COLO668 (cell line): ENCODE data around the gene LIPF.
"Not testable (repeated sequence)": the region's sequence is repeated elsewhere in the genome, so short reads cannot be mapped to it uniquely, and the experiment has no call there.

Experiments used
- DNase-seq: peaks from one replicate; lab custom pipeline; 2025; ENCODE audit not compliant: unreplicated experiment; lab: John Stamatoyannopoulos, UW

LIPF gene, protein sequence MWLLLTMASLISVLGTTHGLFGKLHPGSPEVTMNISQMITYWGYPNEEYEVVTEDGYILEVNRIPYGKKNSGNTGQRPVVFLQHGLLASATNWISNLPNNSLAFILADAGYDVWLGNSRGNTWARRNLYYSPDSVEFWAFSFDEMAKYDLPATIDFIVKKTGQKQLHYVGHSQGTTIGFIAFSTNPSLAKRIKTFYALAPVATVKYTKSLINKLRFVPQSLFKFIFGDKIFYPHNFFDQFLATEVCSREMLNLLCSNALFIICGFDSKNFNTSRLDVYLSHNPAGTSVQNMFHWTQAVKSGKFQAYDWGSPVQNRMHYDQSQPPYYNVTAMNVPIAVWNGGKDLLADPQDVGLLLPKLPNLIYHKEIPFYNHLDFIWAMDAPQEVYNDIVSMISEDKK

DNA sequence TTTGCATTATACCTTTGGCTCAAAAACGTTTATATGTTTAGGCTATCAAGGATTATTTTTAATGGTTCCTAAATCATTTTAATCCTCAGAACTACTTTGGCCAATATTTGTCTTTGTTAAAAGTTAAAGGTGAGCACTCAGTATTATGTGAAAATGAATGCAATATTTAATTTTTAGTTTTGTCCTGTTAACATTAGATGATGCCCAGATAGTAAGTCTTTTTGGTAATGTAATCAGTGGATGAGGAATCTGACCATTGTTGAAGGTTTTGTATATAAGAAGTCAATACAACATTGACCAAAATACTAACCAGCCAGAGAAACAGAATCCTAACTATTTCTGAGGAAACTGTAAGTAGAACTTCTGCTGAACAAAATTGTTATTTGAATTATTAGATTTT is at the start of gene LIPF:
TSS of gene LIPF (plus strand) at position 301 of the 400 bp plus-strand sequence. CDS start 2,856 bp downstream, outside the sequence.
- no peak for DNase-seq

DNA sequence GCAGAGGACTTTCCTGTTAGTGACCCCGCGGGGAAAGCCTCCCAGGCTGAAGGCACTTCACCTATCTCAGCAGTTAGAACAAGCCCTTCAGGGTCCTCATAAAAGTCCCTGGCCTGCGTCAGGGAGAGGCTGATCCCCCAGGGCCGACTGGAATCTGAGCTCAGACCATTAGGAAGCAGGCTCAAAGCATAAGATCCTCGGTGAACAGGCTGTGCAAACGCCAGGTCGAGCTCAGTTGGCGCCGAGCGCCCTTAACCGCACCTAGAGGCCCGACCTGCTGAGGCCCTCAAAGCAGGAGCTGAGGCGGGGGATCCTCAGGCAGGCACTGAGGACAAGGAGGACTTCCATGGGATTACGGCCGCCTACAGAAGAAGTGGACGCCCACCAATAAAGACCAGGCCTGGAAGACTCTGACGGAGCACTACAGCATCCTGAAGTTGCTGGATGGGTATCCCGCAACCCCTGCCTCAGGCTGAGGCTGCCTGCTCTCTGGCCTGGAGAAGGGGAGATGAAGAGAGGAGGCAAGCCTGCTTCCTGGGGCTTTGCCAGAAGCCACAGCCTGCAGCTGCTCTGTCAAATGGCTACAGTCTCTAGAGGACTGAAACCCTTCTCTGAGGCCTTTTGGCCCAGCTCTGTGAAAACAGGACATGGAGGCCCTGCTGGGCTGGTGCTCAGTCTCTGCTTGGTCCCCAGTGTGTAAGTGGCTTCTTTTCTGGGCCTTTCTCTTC is 47.8 kb upstream of the LIPF start:
- DNase-seq: no peak

DNA sequence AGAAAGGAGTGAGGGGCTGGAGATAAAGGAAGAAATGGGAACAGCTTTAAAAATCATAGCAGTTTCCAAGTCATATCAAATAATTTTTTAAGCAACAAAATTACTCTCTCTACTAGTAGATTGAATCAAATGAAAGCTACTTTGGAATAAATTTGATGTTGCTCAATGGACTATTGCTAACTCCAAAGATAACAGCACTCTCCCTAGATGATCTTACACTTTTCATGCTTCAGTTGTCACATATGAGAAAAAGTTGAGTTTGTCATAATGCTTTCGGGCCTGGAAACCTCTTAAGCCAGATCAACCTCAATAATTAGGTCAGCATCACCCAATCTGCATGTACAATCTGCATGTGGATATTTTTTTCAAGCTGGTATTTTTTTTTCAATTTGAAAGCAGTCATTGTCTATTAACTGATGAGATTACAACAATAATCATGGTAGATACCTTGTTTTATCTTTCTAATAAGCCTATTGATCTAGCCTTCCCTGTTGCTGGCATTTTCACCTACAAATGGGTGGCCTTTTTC is 46.4 kb upstream of the LIPF start:
- DNase-seq: no peak

DNA sequence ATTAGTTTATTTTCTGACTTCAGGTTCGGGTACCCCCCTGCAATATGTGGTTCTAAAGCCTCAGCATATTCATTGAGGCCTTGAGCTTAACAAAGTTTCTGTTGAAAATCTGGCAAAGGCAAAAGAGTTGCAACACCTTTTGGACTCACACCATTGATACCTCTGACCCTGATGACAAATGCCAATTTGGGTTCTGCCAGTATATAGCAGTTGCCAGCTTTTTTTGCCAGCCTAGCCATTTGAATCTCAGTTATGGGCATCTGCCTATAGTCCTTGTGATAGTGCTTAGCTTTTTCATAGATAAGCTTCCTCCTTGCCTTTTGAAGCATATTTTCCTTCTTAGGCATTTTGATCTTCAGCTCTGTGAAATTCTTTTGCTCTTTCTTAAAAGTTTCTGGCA is 45.7 kb upstream of the LIPF start:
- DNase-seq: no peak

DNA sequence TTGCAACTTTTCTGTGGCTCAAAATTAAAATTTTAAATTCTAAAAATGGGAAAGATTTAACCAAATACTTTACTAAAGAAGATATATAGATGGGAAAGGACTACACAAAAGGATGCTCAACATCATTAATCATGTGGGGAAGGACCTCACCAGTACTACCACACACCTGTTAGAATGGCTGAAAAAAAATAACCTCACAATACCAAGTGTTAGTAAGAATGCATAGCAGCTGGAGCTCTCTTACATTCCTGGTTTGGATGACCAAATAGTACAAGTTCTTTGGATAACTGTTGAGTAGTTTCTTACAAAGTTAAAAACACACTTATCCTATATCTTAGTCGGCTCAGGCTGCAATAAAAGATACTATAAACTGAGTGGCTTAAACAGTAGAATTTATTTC is 43.8 kb upstream of the LIPF start:
- DNase-seq: no peak

DNA sequence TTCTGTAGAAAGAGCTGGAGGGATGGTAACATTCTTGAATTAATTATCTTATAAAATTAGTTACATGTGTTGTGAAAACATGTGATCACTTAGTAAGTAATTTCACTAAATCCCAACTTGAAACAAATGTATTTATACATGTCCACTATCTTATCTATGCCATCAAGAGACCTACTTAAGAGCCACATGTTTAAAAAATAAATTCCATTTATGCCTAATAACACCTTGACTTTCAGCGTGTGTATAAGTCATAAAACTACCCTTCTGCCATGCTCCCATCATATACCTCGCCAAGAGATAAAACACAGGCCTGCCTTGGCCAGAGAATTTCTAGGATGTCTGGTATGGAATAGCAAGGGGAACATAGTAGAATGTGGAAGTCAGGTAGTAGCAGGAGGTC is 40.4 kb upstream of the LIPF start:
- no peak for DNase-seq

DNA sequence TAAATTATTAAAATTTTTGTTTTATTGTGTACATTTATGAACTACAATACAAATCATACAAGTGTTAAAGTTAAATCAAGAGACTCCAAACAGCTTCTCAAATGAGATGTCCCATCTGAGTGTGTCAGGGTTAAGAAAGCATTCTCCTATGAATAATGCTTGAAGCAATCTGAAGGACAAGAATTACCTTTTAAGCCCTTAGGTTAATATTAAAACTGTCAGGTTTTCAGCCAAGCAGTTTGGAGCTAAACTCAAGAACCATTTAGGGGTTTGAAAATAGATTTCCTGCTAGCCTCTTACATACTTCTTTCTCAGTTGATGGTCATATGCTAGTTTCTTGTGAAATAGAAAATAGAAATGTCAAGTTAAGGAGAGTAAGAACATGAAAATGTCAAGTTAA is 39.4 kb upstream of the LIPF start:
- no peak for DNase-seq

DNA sequence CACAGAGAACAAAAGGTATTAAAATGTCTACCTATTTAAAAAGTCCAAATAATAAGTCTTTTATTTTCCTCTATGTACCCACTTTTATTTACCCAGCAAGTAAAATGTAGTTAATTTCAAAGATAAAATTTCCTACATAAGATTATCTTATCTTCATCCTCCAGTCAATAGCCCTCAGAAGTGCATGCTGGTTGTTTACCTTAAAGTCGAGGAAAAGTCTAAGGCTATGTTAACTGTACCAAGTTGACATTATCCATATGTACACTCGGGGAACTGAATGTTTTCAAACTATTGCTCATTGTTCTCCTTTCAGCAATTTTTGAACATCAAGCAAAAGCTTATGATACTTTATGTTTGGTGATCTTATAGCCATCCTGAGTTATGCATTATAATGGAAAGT is 24.1 kb upstream of the LIPF start:
- no peak for DNase-seq

DNA sequence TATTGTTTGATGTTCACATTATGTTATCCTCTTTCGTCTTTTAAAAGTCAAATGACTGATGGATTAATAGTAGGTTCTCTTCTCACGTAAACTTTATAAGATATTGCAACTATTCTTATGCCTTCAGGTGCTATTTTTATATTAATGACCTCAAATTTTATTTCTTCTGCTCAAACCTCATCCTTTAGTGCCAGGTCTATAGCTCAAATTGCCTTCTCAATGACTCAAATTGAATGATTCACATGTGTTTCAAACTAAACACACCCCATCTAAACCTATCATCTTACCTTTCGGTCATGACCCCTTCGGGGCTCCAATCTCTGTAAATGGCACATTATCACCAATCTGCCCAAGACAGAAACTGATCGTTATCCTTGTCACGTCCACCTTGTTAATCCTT is 22.0 kb upstream of the LIPF start:
- no peak for DNase-seq

DNA sequence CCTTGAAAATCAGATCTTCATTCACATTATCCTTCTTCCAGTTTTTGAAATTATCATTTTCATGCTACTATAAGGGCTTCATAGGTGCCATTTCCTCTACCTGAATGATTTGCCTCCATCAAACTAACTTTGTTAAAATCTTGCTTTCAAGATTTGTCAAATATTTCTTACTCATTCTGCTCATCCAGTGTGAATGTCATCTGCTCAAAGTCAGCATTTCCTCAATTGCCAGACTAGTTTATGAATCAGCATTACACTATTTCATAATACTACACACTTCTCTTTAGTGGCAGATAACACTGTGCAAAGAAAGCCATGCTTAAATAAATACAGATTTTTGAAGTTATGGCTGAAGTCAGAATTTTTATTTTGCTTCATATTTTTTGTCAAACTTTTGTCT is 21.3 kb upstream of the LIPF start:
- DNase-seq: no peak

DNA sequence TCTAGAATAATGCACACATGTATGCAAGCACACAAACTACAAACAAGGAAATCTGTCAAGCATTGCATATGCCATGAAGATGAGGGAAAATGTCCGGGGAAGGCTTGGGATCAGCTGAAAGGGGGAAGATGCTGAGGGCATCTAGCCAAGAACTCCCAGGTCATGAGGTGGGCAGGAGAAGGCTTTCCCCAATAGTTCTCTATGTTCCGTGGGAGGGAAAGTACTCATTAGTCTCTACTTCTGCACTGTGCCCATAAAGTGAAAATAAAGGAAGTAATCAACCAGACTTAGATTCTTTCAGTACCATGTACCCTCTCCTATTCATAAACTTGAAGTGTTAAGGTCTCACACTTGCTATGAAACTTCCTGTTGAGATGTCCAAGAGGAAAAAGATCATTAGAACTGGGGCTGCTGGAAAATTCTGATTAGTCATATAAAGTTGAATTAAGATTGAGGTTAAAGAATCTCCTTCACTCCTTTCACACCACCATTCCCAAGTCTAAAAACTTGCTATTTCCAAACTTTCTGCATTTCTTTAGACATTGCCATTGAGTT is 17.1 kb upstream of the LIPF start:
- DNase-seq: no peak

DNA sequence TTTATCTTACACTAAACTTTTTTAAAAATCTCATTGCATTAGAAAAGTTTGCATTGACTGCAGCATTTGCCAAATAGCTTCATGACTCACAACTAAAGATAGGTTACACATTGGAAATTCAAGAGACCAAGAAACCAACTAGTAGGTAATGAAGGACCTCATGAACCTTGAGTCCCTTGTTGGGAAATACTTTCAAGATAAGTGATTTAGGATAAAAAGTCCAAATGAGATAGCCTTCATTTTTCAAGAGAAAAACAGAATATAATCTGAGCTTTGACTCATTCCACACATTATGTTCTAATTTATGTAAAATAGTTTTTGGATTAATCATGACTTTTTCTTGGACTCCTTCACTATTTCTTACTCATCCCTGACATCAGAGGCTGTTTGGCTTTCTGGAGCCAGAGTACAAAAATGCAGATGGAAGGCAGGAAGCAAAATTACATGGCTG is 13.1 kb upstream of the LIPF start:
- DNase-seq: no peak

DNA sequence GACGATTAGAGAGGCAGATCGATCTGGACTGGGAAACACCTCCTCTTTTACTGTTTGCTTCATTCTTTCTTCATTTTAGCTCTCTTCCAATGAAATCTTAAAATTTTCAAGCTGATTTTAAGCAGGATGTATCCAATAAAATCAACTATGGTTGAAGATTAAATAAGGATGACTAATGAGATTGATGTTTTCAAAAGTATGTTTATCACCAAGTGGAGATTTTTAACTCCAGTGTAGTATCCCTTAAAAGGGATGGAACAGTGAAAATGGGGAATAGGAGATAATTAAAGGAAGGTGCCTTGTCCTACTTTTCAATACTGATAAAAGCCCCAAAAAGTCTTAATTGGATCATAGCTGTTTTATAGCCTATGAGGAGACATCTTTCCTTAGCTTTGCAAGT is 11.6 kb upstream of the LIPF start:
- no peak for DNase-seq

DNA sequence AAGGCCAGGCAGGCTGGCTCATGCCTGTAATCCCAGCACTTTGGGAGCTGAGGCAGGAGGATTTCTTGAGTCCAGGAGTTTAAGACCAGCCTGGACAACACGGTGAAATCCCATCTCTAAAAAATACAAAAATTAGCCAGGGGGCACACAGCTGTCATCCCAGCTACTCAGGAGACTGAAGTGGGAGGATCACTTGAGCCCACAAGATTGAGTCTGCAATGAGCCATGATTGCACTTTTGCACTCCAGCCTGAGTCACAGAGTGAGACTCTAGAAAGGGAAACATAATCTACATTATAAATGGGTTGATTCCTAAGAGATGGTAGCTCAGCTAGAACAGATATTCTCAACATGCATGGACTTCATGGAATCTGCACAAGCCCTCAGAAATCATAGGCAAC is 6.3 kb upstream of the LIPF start:
- no peak for DNase-seq

DNA sequence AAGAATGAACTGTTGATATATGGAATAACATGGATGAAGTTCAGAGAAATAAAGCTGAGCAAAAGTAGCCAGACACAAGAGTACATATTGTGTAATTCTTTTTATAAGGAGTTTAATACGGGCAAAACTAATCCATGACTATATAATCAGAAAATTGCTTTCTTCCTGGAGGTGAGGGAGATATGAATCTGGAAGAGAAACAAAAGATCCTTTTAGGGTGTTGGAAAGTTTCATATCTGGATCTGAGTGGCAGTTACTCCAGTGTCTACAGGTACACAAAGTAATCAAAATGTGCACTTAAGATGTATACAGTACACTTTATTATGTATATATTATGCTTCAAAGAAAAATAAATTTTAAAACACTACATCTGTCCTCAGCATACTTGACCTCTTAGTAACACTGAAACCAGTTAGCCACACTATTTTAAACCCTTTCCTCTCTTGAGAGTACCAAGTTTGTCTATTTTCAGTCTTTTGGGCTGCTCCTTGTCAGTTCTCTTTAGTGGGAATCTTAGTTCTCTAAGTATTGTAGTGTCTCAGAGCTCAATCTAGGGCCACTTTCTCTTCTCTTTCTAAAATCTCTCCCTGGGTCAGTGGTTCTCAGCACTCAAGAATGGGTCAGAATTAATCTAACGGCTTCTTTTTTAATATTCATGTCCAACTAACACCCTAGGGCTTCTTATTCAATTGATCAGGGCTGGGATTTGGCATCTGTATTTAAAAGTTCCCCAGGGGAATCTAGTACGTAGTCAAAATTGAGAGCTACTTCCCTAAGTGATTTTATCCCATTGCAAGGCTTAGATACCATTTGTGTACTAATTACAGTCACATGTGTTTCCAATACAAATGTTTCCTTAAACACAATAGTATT is 4.3 kb upstream of the LIPF start:
- no peak for DNase-seq

DNA sequence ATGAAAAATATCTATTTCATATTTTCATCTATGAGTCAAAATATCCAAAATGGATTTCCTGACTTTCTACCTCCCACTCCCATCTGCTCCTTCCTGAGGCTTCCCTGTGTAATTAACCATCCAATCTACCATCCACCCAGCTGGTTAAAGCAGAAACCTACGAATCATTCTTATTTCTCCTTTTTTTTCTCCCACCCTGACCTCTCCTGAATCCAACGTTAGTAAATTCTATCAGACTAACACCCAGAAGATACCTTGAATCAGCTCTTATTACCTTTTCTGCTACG is 3.7 kb upstream of the LIPF start:
- DNase-seq: no peak

DNA sequence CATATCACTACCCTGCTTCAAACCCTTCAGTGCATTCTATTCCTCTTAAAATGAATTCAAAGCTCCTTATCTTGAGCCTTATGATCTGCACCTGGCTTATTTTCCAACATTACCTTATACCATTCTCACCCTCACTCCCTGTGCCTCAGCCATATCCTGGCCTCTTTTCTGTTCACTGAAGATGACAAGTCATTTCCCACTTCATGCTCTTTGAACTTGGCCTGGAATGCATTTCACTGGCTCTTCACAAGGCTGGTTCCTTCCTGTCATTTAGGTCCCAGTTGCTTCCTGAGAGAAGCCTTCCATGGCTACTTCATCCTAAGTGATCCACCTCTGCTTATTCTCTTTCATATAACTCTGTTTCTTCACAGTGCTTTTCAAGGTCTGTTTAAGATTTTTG is 3.2 kb upstream of the LIPF start:
- no peak for DNase-seq

DNA sequence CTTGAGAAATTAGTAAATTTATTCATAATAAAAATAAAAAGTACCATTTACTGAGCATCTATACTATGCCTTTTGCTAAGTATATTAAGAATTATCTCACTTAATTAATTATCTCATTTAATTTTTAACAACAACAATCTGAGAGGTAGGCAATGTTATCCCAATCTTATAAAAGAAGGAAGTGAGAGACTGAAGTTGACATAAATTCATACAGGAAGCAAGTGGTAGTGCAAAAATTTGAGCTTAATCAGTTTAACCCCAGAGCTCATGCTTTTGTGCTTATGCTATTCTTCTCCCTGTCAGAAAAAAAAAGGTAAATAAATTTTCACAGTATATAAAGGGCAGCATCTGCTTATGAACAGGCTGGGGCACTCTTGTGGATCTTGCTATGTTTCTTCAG is 2.7 kb upstream of the LIPF start:
- no peak for DNase-seq

DNA sequence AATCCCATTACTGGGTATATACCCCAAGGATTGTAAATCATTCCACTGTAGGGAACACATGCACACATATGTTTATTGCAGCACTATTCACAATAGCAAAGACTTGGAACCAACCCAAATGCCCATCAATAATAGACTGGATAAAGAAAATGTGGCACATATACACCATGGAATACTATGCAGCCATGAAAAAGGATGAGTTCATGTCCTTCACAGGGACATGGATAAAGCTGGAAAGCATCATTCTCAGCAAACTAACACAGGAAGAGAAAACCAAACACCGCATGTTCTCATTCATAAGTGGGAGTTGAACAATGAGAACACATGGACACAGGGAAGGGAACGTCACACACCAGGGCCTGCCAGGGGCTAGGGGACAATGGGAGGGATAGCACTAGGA is 1.1 kb upstream of the LIPF start:
- DNase-seq: not testable (repeated sequence)

DNA sequence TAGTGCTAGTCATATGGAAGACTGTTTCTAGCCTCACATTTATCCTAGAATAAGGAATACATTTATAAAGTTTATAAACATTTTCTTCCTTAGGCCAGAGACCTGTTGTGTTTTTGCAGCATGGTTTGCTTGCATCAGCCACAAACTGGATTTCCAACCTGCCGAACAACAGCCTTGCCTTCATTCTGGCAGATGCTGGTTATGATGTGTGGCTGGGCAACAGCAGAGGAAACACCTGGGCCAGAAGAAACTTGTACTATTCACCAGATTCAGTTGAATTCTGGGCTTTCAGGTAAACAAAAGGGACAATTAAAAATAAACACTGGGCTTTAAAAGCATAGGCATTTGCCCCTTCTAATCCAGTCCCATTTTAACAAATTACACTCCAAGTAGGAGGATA is 4.2 kb downstream of the LIPF start:
- DNase-seq: no peak

DNA sequence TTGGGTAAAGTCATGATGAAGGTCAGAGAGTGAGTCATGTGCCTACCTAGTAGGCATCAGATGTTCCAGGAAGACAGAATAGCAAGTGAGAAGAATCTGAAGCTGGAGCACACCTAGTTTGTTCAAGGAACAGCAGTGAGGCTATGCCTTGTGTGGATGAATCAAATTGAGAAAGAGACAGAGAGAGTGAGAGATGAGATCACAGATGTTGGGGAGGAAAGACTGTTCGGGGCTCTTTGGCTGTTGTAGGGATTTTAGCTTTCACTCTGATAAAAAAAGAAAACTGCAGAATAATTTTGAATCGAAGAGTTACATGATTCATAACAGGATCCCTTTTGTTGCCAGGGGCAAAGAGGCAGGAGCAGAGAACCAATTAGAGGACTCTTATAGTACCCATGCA is 6.3 kb downstream of the LIPF start:
- no peak for DNase-seq
